AG08396 (cell line): ENCODE measurements around the gene CEL.
"Not testable (repeated sequence)": the region's sequence is repeated elsewhere in the genome, so short reads cannot be mapped to it uniquely, and the experiment has no call there.

Source experiments
- DNase-seq: peaks from one replicate; pipeline ENCODE4 v3.0.0; 2012; ENCODE audit warnings: low spot score, mixed read lengths

Gene CEL

GRCh38 chr9:133061764-133062145 lies at the start of gene CEL:
TSS of gene CEL (plus strand) at chr9:133061981. CDS start at chr9:133062003, 22 bp downstream.
- not testable (repeated sequence) for DNase-seq

DNA sequence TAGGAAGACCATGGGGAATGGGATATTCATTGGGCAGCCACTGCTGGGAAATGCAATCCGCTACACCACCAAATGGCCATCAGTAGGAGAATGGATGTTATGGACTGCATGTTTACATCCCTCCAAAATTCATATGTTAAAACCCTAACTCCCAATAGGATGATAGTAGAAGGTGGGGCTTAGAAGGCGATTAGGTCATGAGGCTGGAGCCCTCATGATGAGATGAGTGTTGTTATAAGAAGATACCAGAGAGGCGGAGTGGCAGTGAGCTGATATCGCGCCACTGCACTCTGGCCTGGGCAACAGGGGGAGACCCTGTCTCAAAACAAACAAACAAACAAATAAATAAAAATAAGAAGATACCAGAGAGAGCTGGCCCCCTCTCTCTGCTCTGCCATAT lies 47.1 kb upstream of the CEL start:
- no peak for DNase-seq

DNA sequence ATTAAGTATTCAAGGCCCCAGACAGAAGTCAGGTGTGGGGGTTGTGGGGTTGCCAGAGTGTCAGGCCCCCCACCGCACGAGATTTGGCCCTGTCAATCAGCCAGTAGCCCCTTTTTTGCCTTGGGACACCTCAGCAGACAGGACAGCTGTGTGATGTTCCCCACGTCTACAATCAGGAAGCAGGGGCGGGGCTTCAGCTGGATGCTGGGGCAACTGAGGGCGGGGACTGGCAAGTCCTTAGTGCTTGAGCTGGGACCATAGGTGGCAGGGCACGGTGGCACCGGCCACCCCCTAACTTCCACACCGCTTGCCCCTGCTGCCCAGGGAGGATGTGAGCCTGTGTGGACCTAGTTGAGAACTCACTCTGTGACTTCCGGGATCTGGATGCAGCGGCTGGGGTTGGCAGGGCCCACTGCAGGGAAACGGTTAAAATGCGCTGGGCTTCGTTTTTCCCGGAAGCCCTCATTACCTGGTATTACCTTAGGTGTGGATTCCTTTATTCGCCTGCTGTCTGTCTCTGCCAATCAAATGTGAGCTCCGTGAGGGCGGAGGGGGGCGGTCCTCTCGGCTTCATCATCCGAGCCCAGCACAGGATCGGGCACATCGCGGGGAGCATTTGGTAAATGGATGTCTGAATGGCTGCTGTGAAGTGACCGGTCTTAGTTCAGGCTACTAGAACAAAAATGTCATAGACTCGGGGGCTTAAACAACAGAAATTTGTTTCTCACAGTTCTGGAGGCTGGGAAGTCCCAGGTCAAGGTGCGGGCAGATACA lies 38.5 kb upstream of the CEL start:
- DNase-seq, result no peak

DNA sequence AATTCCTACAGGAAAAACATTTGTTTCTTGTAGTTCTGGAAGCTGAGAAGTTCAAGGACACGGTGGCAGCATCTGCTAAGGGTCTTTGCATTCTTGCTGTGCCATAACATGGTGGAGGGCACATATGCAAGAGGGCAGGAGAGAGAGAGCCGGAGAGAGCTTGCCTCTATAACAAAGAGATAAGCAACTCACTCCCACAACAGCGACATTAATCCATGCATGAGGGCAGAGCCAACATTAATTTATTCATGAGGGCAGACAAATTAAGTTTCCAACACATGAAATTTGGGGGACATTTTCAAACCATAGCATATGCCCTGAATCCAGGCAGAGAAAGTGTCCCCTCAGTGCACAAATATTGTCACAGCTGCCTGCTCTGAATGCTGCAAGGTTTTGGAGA lies 35.4 kb upstream of the CEL start:
- DNase-seq, result no peak

DNA sequence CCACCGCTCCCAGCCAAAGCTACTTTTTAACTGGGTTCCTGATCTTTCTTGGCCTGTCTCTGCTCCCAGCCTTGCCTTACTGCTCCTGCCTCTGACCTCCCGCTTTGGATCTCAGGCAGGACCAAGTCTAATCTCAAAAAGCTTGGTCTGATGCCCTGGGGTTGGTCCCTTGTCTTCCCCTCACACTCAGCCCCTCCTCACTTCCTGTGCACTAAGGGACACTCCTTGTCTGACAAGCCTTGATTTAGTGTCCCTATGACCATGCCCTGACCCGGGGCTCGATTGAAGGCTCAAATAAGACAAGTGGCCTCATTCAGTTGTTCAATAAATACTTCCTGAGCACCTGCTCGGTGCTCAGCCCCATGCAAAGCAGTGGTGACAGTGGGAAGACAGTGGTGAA lies 34.6 kb upstream of the CEL start:
- DNase-seq, result no peak

GRCh38 chr9:133028221-133028620 lies 33.6 kb upstream of the CEL start:
- DNase-seq, result no peak

DNA sequence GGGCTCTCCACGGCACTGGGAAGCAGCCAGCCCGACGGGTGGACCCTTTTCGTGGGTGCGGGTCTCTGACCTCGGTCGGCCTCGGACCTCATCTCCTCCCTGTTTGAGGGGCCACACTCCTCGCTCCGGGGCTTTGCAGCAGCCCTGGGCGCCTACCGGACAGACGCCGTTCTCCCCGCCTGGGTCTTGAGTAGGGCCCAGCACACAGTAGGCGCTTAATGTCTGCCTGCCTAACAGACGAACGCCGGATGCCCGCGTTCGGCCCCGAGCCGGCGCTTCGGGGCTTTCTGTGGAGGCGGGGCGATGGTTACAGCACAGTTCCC lies 31.8 kb upstream of the CEL start:
- no peak for DNase-seq

DNA sequence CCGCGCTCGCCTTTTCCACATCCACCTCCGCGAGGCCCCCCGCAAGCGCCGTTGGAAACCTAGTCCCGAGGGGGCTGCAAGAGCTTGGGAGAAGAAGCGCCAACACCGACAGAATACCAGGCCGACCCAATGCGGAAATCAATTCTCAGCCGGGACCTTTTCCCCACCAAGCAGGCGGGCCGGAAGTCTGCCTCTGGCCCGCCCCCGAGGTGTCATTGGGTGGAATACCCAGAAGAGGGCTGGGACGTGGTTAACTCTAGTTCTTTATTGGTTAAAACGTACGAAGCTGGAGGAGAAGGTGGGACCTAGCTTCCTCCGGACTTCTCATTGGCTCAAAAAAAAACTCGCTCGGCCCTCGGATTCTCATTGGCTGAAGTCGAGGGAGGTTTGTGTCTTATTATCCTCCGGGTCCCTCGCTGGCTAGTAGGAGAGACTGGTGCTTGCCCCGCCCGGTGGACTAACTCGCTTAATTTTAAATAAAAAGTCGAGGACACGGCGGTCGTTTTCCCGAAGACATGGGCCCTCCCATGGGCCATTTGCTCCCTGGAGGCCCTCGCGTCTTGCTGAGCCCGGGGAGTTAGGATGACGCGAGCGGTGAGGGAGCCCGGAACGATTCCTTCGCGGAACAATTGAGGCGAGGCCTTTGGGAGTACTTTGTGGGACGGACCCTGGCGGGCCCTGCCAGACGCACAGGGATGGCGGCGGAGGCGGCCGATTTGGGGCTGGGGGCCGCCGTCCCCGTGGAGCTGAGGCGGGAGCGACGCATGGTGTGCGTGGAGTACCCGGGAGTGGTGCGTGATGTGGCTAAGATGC lies 31.3 kb upstream of the CEL start, which contains the start of gene GTF3C5:
GTF3C5 (plus strand) TSS at position 681 of the 813 bp plus-strand sequence; CDS start at position 696, 15 bp downstream.
- DNase-seq, result peak; percentile 99

DNA sequence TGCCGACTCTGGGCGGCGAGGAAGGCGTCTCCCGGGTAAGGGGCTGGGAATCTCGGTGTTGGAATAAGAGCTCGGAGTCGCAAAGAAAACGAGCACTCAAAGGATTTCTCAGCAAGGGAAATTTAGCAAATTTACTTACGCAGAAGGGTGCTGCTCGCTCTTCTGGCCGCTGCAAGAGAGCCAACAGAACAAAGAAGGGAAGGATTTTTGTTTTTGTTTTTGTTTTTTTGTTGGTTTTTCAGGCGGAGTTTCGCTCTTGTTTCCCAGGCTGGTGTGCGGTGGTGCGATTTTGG lies 30.7 kb upstream of the CEL start:
- no peak for DNase-seq

- no peak for DNase-seq
Observed at GRCh38 chr9:133031496-133031911, 30.3 kb upstream of the CEL start.

DNA sequence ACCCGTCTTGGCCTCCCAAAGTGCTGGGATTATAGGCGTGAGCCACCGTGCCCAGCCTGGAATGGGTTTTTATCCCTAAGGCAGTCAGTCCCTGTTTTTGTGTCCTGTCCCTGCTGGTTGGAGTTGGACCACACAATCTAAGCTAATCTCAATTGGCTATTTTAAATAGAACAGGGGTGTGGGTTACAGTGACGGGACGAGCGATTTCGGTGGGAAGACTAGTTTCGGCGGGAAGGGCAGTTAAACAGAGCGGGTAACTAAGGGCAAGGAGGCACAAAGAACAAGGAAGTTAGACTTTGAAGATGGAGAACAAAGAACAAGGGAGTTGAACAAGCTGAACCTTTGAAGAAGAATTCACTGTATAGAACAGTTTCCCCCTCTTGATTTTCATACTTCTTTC lies 29.6 kb upstream of the CEL start:
- DNase-seq, result no peak

- DNase-seq, result no peak
Observed at GRCh38 chr9:133035669-133036068, 26.1 kb upstream of the CEL start.

DNA sequence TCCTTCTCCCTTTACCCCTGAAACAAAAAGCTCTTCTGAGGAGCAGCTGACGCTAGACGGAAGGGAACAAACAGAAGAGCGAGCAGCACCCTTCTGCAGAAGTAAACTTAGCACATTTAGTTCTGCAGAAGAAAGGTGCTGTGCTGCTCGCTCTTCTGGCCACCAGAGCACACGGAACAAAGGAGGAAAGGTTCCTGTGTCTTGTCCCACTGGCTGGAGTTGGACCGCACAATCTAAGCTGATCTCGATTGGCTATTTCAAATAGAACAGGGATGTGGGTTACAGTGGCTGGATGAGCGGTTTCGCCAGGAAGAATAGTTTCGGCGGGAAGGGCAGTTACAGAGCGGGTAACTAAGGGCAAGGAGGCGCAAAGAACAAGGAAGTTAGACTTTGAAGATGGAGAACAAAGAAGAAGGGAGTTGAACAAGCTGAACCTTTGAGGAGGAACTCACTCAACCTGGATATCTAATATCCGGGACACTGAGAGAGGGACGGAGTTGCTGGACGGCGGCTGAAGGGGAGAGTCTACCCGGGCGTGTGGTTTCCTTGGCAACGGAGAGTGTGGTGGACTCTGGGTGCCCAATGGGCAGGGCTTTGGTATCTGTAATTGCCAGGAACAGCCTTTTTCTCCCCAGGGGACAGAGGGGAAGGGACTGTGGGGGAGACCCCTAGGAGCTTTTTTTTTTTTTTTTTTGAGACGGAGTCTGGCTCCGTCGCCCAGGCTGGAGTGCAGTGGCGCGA lies 23.8 kb upstream of the CEL start:
- no peak for DNase-seq

DNA sequence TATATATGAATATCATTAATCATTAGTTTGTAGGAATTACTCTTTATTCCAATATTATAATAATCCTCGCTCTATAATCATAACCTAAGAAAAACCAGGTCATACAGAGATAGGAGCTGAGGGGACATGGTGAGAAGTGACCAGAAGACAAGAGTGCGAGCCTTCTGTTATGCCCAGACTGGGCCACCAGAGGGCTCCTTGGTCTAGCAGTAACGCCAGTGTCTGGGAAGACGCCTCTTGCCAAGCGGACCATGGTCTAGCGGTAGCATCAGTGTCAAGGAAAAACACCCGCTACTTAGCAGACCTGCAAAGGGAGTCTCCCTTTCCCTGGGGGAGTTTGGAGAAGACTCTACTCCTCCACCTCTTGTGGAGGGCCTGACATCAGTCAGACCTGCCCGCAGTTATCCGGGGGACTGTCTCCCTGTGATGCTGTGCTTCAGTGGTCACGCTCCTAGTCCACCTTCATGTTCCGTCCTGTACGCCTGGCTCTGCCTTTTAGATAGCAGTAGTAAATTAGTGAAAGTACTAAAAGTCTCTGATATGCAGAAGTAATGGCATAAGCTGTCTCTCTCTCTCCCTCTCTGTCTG lies 20.8 kb upstream of the CEL start:
- not testable (repeated sequence) for DNase-seq

DNA sequence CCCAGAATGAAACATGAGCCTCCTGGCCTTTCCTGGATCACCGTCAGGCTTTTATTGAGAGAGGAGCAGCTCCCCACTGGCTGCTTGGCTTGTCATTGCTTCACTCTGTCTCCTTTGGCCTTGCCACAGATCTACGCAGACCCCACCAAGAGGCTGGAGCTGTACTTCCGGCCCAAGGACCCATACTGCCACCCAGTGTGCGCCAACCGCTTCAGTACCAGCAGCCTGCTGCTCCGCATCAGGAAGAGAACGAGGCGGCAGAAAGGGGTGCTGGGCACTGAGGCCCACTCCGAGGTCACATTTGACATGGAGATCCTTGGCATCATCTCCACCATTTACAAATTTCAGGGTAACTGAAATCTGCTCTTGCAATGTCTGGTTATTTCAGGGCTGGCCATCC lies 19.8 kb upstream of the CEL start:
- DNase-seq, result no peak

GRCh38 chr9:133042676-133043075 lies 19.1 kb upstream of the CEL start:
- no peak for DNase-seq

DNA sequence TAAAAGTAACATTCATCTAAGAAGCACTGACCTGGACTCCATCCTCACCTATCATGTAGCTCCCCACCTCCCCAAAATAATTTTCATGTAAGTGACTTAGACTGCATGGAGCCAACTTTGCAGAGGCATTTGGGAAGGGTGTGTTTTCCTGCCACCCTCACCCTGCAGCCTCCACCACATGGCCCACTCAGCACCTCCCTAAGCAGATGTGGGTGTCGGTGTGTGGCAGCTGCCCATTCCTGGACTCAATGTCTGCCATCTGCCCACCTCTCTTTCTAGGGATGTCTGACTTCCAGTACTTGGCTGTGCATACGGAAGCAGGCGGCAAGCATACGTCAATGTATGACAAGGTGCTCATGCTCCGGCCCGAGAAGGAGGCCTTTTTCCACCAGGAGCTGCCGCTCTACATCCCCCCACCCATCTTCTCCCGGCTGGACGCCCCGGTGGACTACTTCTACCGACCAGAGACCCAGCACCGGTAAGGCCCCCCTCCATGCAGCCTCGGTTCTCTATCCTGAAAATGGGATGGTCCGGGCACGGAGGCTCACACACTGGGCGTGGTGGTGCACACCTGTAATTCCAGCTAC lies 18.2 kb upstream of the CEL start:
- DNase-seq, result no peak

DNA sequence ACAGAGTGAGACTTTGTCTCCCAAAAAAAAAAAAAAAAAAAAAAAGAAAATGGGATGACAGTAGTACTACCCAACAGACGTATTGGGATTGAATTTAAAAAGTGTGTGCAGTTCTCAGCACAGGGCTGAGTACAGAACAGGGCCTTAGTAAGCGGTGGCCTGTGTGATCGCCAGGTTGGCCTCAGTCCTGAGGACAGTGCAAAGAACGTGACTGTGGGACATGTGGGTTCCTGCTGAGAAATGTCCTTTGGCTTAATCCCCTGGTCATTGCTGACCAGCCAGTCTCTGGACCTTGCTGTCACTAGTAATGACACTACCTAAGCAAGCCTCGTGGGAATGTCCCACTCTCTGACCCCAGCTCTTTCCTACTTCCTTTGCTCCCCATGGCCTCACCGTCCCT lies 17.7 kb upstream of the CEL start:
- no peak for DNase-seq

- no peak for DNase-seq
Observed at GRCh38 chr9:133044661-133045060, 17.1 kb upstream of the CEL start.

DNA sequence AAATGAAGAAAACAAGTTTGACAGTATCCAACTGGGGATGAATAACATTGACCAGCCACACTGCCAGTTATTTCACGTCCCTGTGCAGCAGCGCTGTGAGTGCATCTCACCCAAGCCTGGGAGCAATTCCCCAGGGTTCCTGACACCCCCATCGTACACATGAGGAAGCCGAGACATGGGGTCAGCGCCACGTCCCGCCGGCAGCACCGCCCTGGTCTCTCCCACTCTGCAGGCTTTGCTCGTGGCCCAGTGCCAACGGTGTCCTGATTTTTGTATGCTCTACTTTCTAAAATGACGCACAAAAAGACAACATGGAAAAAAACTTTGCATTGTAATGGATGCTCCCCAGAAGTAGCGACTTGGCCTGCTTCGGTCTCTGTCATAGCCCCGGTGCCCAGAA lies 16.6 kb upstream of the CEL start:
- no peak for DNase-seq

- DNase-seq, result no peak
Observed at GRCh38 chr9:133046196-133046899, 15.4 kb upstream of the CEL start.

DNA sequence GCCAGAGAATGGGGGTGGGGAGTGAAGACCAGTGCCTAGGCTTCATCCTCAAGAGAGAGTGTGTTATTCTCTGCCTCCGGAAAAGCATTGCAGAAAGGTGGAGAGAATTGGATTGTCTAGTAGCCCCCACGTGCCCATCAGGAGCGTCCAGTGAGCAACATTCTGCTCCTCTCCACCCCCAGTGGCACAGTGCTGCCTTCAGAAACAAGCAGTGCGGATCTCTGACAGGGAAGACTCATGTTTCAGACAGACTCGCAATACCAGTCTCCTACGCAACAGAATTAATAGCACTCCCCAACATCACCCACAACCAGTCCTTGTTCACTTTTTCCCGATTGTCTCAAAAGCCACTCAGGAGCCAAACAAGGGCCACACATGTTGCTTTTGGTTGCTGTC lies 14.9 kb upstream of the CEL start:
- no peak for DNase-seq
